ENCODE measurements around the gene CYP3A5.

DNA sequence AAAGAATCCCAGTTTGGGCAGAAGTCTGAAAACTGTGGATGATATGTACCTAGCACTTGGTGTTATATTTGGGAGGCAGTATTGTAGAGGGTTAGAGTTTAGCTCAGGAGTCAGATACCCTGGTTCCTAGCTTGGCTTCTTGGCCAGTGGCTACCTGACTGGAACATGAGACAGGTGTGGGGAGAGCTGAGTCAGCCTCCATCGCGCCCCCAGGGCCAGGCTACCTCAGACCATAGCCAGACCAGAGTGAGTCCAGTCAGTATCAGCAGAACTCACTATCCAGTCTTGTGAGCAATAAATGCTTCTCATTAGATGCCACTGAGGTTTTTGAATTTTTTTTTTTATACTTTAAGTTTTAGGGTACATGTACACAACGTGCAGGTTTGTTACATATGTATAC is 26.0 kb downstream of the CYP3A5 start:
- TF ChIP-seq CTCF (IDR thresholded peaks at IDR 0.05; ENCODE audit: low read depth, low read length) (no peak), POLR2A (IDR thresholded peaks at IDR 0.05; ENCODE audit: extremely low read depth, insufficient read length) (no peak)
